ENCODE results near the gene FKBP11. TPM values are rescaled to one million over a fixed set of nuclear protein-coding genes. Genes with fewer than 3 reads are reported as not detected.

FKBP11 gene
- 107 TPM for polyA plus RNA-seq (2013, experiment 1 of 2; ENCODE audit: insufficient read length)
- polyA plus RNA-seq (2013, experiment 2 of 2; ENCODE audit: insufficient read length), result 104 TPM

DNA sequence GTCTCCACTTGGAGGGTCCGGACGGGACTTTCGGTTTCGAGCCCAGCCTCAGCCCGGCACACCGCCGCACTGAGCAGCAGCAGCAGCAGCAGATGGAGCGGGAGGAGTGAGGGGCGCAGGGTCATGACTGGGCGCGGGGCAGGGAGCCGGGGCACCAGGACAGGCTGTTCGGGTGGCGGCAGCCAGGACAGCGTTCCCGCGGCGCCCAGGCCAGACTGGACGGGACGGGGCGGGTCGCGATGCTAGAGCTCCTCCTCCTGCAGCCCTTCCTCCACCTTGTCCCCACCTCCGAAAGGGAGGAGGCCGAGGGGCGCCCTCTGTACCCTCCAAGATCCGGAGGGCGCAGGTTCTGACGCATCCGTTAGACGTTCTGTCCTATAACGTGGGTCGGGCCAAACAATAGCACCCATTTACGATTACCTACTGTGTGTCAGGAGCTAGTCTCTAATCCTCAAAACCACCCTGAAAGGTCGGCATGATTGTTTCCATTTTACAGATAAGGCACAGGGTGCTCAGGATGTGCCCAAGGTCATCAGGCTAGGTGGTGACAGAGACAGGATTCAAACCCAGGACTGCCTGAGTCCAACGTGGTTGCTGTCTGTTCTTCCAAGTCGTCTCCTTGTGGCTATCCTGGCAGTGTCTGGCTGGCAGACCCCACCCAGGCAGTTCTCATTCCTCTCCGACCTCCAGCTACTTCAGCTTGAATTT is at the start of gene FKBP11:
FKBP11 (minus strand) TSS at position 189 of the 708 bp plus-strand sequence; CDS start at position 125, 64 bp downstream.
- peak; percentile 64 for DNase-seq

DNA sequence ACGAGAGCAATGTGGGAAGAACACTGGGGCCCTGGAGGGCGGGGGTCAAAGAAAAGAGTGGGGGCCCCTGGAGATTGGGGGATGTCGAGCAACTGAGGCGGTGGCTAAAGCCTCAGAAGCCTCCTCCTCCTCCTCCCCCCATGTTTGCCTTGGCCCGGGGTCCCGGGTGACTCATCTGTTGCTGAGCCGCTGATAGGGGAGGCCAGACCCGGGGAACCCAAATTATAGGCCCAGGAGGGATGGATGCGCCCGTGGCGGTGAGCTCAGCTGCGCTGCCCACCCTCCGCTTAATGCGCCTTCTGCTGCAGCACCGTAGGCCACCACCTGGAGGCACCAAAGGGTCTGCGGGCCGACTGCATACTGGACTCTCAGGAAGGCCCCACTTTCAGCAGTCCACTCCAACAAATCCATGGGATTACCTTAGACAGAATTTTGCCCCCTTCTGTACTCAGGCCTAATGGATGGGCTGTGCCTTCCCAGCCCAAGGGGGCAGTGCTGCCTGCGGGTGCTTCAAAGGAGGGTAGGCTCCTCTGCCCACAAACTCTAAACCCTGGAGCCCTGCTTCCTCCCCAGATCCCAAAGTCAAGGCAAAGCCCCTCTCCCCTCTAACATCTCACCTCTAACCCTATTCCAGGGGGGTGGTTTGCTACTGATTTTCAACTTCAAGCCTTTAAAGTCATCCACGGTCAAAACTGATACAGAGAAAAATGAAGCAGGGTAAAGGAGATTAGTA is 48.8 kb upstream of the FKBP11 start:
- peak; percentile 67 for DNase-seq

DNA sequence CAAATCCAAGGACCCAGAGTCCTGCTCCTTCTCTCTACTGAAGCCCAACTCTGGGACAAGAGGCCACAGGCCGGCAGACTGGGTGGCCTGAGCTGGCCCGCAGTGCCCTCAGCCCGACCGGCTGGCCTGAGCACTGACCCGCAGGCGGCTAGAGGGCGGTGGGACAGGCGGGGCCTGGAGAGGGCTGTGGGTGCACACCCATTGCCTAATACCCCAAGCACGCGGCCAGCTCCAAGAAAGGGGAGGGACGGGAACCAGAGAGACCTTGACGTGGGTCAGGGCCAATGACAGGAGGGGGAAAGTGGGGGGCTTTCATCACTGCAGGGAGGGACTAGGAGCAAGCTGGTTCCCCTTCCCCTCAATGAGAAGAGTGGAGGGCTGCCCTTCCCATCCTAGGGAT is 48.2 kb upstream of the FKBP11 start:
- peak; percentile 40 for DNase-seq

DNA sequence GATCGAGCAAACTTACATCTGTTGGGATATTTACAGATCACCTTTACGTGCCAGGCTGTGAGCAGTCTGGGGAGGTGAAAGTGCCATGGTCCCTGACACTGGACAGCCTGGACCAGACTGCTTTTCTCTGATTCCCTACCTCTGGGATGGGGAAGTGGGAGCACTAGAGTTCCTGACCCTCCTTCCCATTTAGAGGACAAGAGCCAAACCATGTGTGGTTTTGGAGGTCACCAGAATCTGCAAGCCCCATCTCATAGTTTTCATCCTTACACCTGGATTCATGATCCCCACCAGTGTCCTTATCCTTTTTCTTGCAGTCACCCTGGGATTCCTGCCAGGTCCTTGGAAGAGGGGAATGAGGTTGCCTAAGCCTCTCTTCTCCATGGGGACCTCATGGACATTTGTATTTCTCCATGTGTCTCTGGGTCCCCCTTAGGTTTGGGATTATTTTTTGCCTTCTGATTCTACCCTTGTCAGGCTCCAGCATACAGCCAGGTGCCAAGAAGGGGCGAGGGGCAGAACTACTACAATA is 47.7 kb upstream of the FKBP11 start:
- DNase-seq, result no peak

DNA sequence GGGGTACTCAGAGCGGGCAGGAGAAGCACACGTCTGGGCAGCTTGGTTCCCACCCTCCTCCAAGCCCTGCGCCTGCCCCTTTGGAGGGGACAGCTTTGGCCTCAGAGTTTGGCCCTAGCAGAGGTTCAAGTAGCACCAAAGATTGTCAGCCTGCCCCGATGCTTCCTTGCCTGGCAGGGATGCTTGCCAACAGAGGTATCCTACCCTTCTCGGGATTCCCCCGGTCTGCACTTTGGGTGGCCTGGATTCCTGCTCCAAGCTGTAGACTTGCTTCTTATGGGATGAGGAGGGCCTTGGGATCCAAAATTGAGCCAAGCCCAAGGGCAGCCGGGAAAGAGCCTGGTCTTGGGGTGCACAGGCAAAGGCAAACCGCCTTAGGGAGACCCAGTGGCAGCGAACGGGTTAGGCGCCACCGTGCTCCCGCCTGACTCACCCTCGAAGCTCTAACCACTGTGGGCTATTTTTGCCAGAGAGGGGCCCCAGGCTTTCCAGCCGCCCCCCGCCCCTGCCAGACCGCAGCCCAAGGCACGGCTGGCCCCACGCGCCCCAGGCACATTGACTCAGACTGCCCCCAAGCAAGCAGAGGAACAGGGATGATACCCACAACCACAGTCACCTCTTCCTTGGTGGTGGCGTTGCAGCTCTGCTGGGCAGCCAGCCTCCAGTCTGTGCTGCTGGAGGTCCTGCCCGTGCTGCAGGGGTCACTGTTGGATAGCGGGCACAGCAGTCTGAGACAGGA is 47.1 kb upstream of the FKBP11 start:
- peak; percentile 63 for DNase-seq

DNA sequence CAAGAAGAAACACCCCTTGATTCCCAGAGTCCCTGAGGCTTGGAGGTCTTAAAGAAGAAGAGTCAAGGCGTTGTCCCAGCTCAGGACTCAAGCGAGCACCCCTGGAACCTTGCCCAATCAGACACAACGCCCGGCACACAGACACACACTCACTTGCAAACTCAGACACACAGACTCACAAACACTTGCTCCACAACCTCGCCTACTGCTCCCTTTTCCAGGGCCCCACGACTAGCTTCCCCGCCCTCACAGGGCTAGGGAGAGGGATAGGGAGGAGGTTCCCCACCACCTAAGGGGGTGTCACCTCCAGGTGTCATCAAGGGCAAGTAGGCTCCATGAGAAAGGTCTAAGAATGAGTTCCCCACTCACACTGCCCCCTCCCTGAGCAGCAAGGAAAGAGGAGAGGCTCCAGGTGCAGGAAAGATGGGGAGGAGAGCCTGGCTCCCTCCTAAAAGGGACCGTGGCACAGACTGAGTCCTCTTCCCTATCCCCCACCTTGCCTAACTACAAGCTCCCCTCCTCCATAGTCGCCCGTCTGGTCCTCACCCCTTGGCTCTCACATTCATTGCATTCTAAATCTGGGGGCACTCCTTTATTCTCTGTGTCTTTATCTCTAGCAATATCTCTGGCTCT is 45.5 kb upstream of the FKBP11 start:
- no peak for DNase-seq

DNA sequence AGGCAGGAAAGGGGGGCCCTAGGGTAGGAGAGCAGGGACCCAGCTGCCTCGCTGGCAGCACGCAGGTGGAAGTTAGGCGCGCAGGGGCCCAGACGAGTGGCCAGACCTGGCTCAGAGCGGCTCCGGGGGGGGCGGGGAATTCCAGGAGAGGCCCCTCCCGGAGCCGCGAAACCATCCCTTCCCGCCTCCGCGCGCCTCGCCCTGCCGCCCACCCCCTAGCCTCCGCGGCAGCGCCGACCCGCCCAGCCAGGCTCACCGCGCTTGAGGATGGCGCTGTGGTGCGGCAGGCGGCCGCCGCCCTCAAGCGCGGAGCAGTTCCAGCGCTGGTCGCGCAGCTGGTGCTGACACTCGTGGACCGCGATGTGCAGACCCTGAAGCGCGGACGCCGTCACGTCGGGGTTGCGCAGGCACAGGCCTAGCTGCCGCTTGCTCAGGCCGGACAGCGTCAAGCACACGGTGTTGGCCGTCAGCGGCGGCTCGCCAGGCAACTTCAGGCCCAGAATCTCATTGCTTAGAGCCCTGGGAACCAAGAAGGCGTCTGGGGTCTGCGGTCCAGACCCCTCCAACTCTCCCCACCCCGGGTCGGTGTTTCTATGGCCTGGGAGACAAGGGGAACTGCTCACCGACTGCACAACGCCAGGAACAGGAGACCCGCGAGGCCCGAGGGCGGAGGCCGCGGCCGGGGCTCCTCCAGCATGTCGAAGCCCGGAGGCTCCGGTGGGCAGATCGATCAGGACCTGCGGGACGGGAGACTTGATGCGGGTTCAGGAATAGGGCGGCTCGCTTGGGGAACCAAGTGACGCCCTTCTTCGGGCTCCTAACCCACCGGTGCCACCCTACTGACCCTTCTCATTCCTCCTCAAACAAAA is 44.8 kb upstream of the FKBP11 start:
- no peak for DNase-seq

DNA sequence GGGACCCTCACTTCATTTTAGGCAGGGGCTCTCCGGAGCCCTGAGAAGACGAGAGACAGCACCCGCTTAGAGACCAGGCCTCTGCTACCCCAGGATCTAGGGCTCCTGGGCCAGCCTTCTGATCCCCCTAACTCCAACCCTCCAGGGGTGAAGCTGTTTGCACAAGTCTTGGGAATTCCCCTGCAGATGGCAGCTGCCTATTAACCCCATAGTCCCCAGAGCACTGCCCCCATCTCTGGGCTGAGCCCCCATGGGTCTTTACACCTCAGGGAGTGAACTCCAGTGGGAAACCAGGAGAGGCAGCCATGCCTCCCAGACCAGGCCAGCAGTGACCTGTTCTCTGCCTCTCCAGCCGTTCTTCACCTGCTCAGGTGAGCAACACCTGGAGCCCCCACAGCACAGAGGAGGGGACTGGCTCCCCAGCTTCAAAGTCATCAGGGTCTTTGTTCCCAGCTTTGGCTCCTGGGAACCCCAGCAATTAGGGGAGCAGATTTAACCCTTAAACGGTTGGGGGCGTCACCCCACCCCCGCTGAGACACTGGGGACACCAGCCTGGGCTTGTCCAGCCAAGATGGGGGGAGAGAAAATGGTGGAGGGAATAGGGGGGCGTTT is 44.0 kb upstream of the FKBP11 start:
- no peak for DNase-seq

DNA sequence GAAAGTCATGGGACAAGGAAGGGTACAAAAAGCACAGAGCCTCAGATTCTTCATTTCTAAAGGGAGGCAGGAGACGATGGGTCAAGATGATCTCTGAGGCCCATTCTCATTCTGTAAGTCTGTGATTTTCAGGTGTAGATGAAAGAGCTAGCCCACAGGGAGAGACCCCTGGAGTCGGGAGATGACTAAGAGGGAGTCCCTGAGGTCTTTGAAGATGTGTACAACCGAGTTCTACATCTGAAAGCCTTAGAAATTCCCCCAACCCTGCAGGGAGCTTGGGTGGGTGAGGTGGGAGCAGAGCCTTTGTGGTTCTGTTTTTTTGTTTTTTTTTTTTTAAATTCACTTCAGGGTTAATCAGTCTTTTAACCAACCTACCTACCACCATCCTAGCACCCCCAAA is 43.2 kb upstream of the FKBP11 start:
- no peak for DNase-seq

DNA sequence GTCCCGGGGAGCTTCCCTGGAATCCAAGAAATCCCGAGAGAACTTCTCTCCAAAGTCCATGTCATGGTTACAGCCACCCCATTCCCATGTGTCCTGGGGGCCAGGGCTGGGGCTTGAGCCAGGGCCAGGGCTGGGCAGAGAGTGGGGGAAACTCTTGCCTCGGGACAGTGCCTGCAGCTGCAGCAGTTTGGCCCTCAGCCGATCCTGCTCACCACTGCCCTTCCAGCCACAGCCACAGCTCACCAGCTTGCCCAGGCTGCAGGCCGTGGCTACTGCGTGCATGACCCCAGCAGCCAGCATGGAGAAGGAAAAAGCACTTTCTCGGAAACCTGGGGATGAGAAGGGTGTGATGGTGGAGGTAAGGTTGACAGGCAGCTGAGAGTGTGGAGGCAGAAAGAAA is 42.7 kb upstream of the FKBP11 start:
- DNase-seq, result no peak

DNA sequence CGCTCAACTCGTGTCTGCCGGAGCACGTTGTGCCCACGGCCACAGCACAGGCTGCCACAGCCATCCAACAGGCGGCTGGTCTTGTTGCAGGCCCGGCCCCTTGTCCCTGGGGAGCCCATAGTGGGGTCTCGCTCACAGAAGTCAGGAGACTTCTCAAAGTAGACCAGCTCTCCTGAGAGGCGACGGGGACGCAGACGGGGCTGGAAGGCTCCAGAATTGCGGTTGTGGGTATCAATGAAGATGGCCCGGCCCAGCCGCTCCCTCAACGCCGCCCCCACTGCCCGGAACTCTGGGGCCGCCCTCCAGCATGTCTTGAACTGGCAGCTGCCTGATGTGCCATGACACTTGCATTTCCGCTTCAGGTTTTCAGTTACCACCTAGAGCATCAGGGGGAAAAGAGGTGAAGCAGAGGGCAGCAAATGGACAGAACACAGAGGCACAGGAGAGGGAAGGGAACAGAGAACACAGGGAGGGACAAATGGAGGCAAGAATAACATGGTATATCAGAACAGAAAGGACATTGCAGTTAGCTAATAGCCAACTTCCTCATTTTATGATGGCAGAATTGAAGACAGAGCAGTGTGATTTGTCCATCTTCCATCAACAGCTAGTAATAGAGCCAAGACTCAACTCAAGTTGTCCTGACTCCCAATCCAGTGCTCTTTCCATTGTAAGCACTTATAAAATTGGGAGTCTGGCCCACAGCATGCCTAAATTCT is 41.0 kb upstream of the FKBP11 start:
- DNase-seq, result no peak

DNA sequence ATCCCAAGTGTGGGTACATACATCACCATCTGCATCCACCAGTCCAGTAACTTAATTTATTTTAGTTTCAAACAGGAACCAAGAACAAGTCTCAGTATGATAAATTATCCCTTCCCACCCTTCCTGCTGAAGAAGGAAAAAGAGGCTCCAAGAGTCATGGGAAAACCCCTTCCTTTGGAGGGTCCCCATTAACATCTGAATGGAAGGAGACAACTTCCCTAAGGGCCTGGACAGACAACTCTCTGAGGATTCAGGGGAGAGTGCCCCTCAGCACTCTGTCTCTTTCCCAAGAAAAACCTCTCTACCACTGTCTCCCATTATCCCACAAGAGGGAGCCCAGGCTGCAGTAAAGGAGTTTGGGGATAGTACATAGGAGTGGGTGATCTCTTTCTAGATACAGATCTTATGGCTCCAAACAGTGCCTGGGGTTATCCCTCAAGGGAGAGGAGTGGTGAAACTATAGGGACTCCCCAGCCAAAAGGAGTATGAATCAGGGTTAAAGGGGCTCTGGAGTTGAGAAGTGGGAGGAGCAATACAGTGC is 40.1 kb upstream of the FKBP11 start:
- peak; percentile 45 for DNase-seq

DNA sequence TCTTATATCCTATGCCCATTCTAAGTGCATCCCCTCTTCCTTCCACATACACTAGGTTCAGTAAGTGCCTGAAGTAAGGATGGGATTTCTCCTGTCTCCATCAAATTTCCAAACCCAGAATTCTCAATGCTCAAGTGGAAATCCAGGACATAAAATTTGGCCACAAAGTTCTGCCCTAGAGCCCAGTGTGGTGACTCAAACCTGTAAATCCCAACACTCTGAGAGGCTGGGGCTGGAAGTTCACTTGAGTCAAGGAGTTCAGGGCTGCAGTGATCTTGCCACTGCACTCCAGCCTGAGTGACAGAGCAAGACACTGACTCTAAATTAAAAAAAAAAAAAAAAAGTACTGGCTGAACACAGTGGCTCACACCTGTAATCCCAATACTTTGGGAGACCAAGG is 36.5 kb upstream of the FKBP11 start:
- DNase-seq, result no peak

DNA sequence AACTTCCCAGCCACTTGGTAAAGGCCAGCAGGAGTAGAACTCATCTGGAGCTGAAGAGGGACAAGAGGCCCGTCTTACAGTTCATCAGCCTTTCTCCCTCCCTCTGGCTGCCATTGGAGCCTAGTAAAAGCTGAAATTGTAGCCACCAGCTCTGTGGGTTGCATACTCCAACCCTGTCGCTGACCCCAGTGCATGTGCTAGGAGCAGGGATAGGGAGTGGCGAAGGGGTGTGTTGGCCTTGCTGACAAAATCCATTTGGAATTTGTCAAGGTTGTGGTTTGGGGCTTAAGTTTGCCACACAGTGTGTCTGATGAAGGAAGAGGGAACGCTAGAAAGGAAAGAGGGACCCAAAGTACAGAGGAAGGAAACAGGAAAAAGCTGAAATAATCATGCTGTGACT is 36.0 kb upstream of the FKBP11 start:
- no peak for DNase-seq

DNA sequence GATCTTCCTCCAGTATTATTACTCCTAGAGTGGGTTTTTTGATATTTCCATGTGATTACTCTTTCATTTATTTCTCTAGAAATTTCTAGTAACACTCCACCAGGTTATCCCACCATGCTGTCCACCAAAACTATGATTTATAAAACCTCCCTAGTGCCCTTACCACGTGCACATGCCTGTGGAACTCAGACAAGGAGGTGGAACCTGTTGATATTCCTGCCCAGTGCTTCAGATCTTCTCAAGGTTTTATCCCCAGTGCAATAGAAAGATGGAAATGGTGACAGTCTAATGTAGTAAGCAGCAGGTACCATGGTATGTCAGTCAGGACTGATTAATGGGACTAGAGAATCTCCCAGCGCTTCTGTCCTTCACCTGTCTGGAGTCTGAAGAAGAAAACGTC is 35.5 kb upstream of the FKBP11 start:
- no peak for DNase-seq

DNA sequence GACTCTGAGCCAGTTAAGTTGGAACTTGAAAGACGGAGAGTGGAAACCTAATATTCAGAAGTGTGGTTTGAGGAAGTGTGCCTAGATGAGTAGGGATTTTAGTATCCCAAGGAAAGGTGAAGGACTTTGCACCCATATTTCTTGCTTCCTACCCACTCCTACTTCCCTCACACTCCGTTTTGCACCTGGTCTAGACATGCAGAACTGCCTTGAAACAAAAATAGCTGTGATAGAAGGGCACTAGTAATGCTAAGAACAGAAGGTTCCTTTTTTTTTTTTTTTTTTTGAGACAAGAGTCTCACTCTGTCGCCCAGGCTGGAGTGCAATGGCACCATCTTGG is 32.7 kb upstream of the FKBP11 start:
- no peak for DNase-seq

DNA sequence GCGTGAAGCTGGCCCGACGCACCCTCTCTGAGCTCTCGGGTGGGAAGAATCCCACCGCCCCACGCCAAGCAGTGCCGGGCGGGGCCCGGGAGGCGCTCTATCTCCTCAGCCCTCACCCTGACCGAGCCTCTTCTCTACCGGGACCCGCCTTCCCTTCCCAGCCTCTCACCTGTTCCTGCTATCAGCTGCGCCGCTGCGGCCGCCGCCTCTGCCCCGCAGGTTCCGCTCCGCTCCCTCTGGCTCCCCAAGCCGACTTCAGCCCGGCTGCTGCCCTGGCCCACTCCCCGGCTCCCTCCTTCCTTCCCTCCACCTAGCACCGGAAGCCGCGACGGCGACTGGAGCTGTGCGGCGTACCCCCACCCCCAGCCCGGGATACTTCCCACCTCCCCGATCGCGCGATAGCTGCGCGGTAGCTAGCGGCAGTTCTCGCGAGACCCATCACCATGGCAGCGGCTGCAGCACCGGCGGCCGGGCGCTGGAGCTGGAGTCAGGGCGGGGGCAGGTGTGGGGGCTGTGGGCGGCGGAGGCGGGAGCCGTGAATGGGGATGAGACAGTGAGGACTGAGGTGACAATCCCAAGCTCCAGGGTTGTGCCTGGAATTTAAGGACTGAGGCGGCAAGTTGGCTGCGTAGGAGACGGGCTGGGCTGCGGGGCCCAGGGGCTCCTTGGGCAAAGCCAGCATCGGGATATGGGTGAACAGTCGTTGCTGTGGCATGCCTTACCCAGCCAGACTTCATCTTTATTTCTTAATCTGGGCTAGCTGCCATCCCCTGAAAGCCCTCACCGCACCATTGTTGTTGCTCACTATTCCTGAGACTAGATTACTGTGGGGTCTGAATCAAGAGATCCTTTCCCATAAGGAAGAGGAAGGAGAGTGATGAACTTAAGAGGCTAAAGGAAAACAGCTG is 32.1 kb upstream of the FKBP11 start, which contains the start of gene ARF3:
ARF3 (minus strand) TSS at position 347 of the 908 bp plus-strand sequence. CDS start 16,392 bp downstream, outside the sequence.
- peak; percentile 95 for DNase-seq

DNA sequence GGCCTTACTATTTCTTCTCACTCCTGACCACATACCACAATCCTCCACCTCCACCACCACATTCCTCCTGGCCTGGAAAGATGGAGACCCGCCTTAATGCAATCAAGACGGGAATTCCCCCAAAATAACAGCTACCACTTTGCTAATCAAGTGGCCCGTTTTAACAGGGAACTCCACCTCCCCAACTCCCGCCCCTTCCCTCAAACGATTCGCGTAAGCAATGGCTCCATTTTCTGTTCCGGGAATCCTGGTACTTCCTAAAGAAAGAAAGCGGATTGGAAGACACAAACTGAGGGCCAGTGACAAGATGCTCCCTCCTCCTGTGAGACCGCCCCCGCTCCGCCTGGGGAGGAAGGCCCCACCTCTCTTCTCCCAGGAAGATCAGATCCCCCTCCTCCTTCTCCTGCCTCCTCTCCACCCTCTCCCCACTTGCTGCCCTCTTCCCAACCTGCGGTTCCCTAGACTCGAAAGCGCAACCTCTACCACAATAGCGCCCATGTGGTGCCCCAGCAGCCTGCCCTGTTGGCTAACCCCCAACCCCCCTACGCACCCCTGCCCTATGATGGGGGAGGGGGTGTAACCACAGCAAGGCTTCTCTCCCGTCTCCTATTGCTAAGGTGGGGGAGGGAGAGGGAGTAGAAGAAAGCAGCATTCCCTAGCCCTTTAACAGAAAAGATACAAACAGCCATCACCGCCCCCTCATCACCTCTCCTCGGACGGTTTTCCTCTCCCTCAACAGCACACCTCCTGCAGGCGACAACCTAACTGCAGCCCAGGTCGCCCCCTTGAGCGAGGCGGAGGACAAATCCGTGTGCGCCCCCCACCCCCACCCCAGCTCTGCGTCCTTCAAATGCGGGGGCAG is 31.2 kb upstream of the FKBP11 start:
- DNase-seq, result peak; percentile 96

Data from fibroblast of skin of scalp (primary cell).